HL-60 (cell line): ENCODE measurements around the gene LCE3A.
"Not testable (repeated sequence)": the region's sequence is repeated elsewhere in the genome, so short reads cannot be mapped to it uniquely, and the experiment has no call there.

Experiments used
- DNase-seq, 2 experiments: peaks; one replicate each; pipeline ENCODE4 v3.0.0-alpha.2; 2010 to 2020; ENCODE audit warnings: low read depth in 1 of 2, low spot score in 1 of 2
- H3K27ac ChIP-seq: fragments of 250-450 bp; sonication (Bioruptor Pico); replicated peaks from 2 replicates; pipeline ENCODE4 v1.5.1; 2020; ENCODE audit warnings: mild to moderate bottlenecking, moderate library complexity
- H3K27me3 ChIP-seq: fragments of 250-450 bp; sonication (Bioruptor Pico); 2 replicates; pipeline ENCODE4 v1.5.1; 2021; ENCODE audit warnings: mild to moderate bottlenecking, moderate library complexity; ENCODE audit not compliant: insufficient read depth, poor library complexity, severe bottlenecking
- H3K4me3 ChIP-seq: replicated peaks from 2 replicates; pipeline ENCODE4 v1.5.1; 2011; ENCODE audit warnings: mild to moderate bottlenecking, control low read depth, low read length; ENCODE audit not compliant: insufficient read depth
- CTCF ChIP-seq: IDR thresholded peaks from one replicate; pipeline ENCODE4 v1.5.1; 2011; ENCODE audit warnings: low read length, control low read depth, inconsistent platforms; ENCODE audit not compliant: insufficient read depth
- GABPA ChIP-seq: IDR thresholded peaks from 2 replicates; pipeline ENCODE4 v1.6.1; 2012; ENCODE audit warnings: low read depth
- POLR2AphosphoS5 ChIP-seq: IDR thresholded peaks from 2 replicates; pipeline ENCODE4 v1.6.1; 2012; ENCODE audit warnings: low read depth
- REST ChIP-seq: IDR thresholded peaks from 2 replicates; pipeline ENCODE4 v1.6.1; 2012; ENCODE audit warnings: low read depth; ENCODE audit not compliant: insufficient replicate concordance
- SPI1 ChIP-seq: IDR thresholded peaks from 2 replicates; pipeline ENCODE4 v1.6.1; 2012; ENCODE audit warnings: low read depth, mild to moderate bottlenecking, borderline replicate concordance

Gene LCE3A

GRCh38 chr1:152580433-152580832 is 42.5 kb downstream of the LCE3A start, which contains the start of gene LCE3D:
LCE3D (minus strand) TSS chr1:152580516; CDS start chr1:152579936, 580 bp downstream.
- no peak within 1 kb of the TSS for H3K27ac ChIP-seq
- DNase-seq = no peak
- no peaks in the 10 kb centered on the region for H3K27me3 ChIP-seq
- H3K4me3 ChIP-seq = no peak within 1 kb of the TSS
- TF ChIP-seq SPI1 (no peak), POLR2AphosphoS5 (no peak), CTCF (no peak), GABPA (no peak), REST (no peak)

GRCh38 chr1:152579526-152579925 is 43.4 kb downstream of the LCE3A start:
- H3K27me3 ChIP-seq, H3K27ac ChIP-seq, DNase-seq, H3K4me3 ChIP-seq: not testable (repeated sequence)

- Histone ChIP-seq H3K27me3 (no peaks in the 10 kb centered on the region), H3K27ac (no peak overlapping the region), H3K4me3 (no peak overlapping the region)
- DNase-seq = no peak
- TF ChIP-seq POLR2AphosphoS5 (no peak), CTCF (no peak), REST (no peak), SPI1 (no peak), GABPA (no peak)
Measured at GRCh38 chr1:152577168-152577567, 45.7 kb downstream of the LCE3A start.
